SK-N-MC (cell line): ENCODE data around the gene ANKRD13B.
"Not testable (repeated sequence)": the region's sequence is repeated elsewhere in the genome, so short reads cannot be mapped to it uniquely, and the experiment has no call there.

Experiments
- EZH2 ChIP-seq: fragments of 200-600 bp; sonication (generic); IDR thresholded peaks from one replicate; pipeline ENCODE4 v1.6.1; 2017; ENCODE audit warnings: antibody characterized with exemption
- POLR2AphosphoS5 ChIP-seq: IDR thresholded peaks from 2 replicates; pipeline ENCODE4 v1.6.1; 2012; ENCODE audit warnings: mild to moderate bottlenecking, low read depth, low read length, borderline replicate concordance

GRCh38 chr17:29558139-29558538 lies 34.8 kb upstream of the ANKRD13B start:
- TF ChIP-seq EZH2, POLR2AphosphoS5: not testable (repeated sequence)
